Liver (tissue), 9 donors: Measurements from ENCODE around the gene TRIM59. TPM values are rescaled to one million over a fixed set of nuclear protein-coding genes. Genes with fewer than 3 reads are reported as not detected.

Experiments
- DNase-seq: peaks from one replicate; pipeline ENCODE4 v3.0.0-alpha.2; 2017; ENCODE audit warnings: low spot score
- H3K27ac ChIP-seq, 2 donors: one replicate each; pipeline ENCODE4 v1.7.0; 2013; ENCODE audit warnings: inconsistent platforms in 2 of 2, low read length in 2 of 2, control low read depth in 1 of 2, low read depth in 1 of 2, mild to moderate bottlenecking in 1 of 2
- H3K27me3 ChIP-seq, 4 donors: one replicate each; pipeline versions ENCODE4 v1.6.1 to v1.7.0; 2013; ENCODE audit warnings: low read length in 3 of 4, inconsistent platforms in 1 of 4, mild to moderate bottlenecking in 1 of 4, moderate library complexity in 1 of 4; ENCODE audit not compliant: control insufficient read depth in 4 of 4, insufficient read depth in 4 of 4
- H3K36me3 ChIP-seq, 4 donors: one replicate each; pipeline versions ENCODE4 v1.6.1 to v1.7.0; 2013; ENCODE audit warnings: low read length in 3 of 4, mild to moderate bottlenecking in 3 of 4, low read depth in 1 of 4, moderate library complexity in 1 of 4; ENCODE audit not compliant: control insufficient read depth in 4 of 4, insufficient read depth in 3 of 4
- H3K4me1 ChIP-seq, 4 donors: one replicate each; pipeline versions ENCODE4 v1.6.1 to v1.7.0; 2013; ENCODE audit warnings: low read length in 3 of 4, mild to moderate bottlenecking in 3 of 4, moderate library complexity in 1 of 4; ENCODE audit not compliant: control insufficient read depth in 4 of 4, insufficient read depth in 4 of 4
- H3K4me3 ChIP-seq, 3 donors: one replicate each; pipeline versions ENCODE4 v1.6.1 to v1.7.0; 2013; ENCODE audit warnings: low read length in 3 of 3, control low read depth in 1 of 3, low read depth in 1 of 3, mild to moderate bottlenecking in 1 of 3
- H3K9ac ChIP-seq, 2 donors: one replicate each; pipeline ENCODE4 v1.7.0; 2013; ENCODE audit warnings: low read length in 2 of 2, mild to moderate bottlenecking in 2 of 2, moderate library complexity in 2 of 2, control low read depth in 1 of 2, low read depth in 1 of 2
- H3K9me3 ChIP-seq, 4 donors: one replicate each; pipeline versions ENCODE4 v1.6.1 to v1.7.0; 2013; ENCODE audit warnings: low read length in 3 of 4; ENCODE audit not compliant: control insufficient read depth in 4 of 4
- EGR1 ChIP-seq, 2 donors: IDR thresholded peaks; 2 replicates each; pipeline ENCODE4 v1.6.1; 2016 to 2018; ENCODE audit warnings: antibody characterized with exemption in 2 of 2, low read depth in 2 of 2
- FOXA1 ChIP-seq: IDR thresholded peaks from 2 replicates; pipeline ENCODE4 v1.6.1; 2016; ENCODE audit warnings: antibody characterized with exemption
- FOXA2 ChIP-seq: IDR thresholded peaks from 2 replicates; pipeline ENCODE4 v1.6.1; 2016; ENCODE audit warnings: antibody characterized with exemption
- GABPA ChIP-seq, 2 donors: IDR thresholded peaks in 1 of 2; conservative IDR thresholded peaks in 1 of 2; 2 replicates each; pipeline ENCODE4 v1.6.1; 2016; ENCODE audit warnings: antibody characterized with exemption in 2 of 2, mild to moderate bottlenecking in 1 of 2, moderate library complexity in 1 of 2
- HNF4A ChIP-seq, 2 donors: conservative IDR thresholded peaks; 2 replicates each; pipeline ENCODE4 v1.6.1; 2016; ENCODE audit warnings: antibody characterized with exemption in 2 of 2, mild to moderate bottlenecking in 2 of 2
- HNF4G ChIP-seq: IDR thresholded peaks from 2 replicates; pipeline ENCODE4 v1.6.1; 2016; ENCODE audit warnings: antibody characterized with exemption
- JUND ChIP-seq, 2 donors: IDR thresholded peaks; 2 replicates each; pipeline ENCODE4 v1.6.1; 2016; ENCODE audit warnings: antibody characterized with exemption in 2 of 2
- NR2F2 ChIP-seq: IDR thresholded peaks from 2 replicates; pipeline ENCODE4 v1.6.1; 2016; ENCODE audit warnings: antibody characterized with exemption
- RAD21 ChIP-seq, 2 donors: IDR thresholded peaks; 2 replicates each; pipeline ENCODE4 v1.6.1; 2016; ENCODE audit warnings: antibody characterized with exemption in 2 of 2, mild to moderate bottlenecking in 2 of 2
- RXRA ChIP-seq, 2 donors: IDR thresholded peaks; 2 replicates each; pipeline ENCODE4 v1.6.1; 2017 to 2018; ENCODE audit warnings: antibody characterized with exemption in 2 of 2, mild to moderate bottlenecking in 1 of 2
- SP1 ChIP-seq: IDR thresholded peaks from 2 replicates; pipeline ENCODE4 v1.6.1; 2018; ENCODE audit warnings: antibody characterized with exemption, mild to moderate bottlenecking
- TAF1 ChIP-seq: conservative IDR thresholded peaks from 2 replicates; pipeline ENCODE4 v1.6.1; 2016; ENCODE audit warnings: antibody characterized with exemption, mild to moderate bottlenecking
- YY1 ChIP-seq: IDR thresholded peaks from 2 replicates; pipeline ENCODE4 v1.6.1; 2016; ENCODE audit warnings: antibody characterized with exemption, mild to moderate bottlenecking
- WGBS: extraction: QIAGEN DNeasy Blood & Tissue Kit; methylation state at CpG from one replicate; pipeline ENCODE4 v1.1.7; 2013; 5-methylcytosine and 5-hydroxymethylcytosine counted together
- polyA plus RNA-seq, 2 donors: library from polyadenylated mRNA; stranded (reverse) in 1 of 2; unstranded in 1 of 2; fragments of 200-250 nt in 1 of 2; fragments of >200 nt in 1 of 2; fragmentation: Nextera tagmentation in 1 of 2; extraction: Ambion mirVana in 1 of 2; gene quantifications; one replicate each; pipeline versions ENCODE4 v1.2.1 to v1.2.3, GENCODE V29; 2013 to 2015
- total RNA-seq, 2 donors: library from RNA; depleted of rRNA; stranded (reverse); fragments of >200 nt; gene quantifications; one replicate each; pipeline ENCODE4 v1.2.3, GENCODE V29; 2014
- TF ChIP-seq, protein P1 (sequence below): IDR thresholded peaks from 2 replicates; pipeline ENCODE4 v1.6.1; 2016; ENCODE audit warnings: antibody characterized with exemption, mild to moderate bottlenecking
- TF ChIP-seq, protein P2 (sequence below): fragments of 150-350 bp; IDR thresholded peaks from 2 replicates; pipeline ENCODE4 v1.5.1; 2017; ENCODE audit warnings: improper control_type of control experiment, low read depth, low read length; ENCODE audit not compliant: missing input control
- TF ChIP-seq, protein P3 (sequence below): IDR thresholded peaks from 2 replicates; pipeline ENCODE4 v1.6.1; 2016; ENCODE audit warnings: antibody characterized with exemption
- TF ChIP-seq, protein P4 (sequence below): IDR thresholded peaks from 2 replicates; pipeline ENCODE4 v1.6.1; 2016; ENCODE audit warnings: antibody characterized with exemption
- TF ChIP-seq, protein P5 (sequence below): IDR thresholded peaks from 2 replicates; pipeline ENCODE4 v1.6.1; 2016; ENCODE audit warnings: antibody characterized with exemption
- donor health status: healthy.
- donor health status: healthy.
- donor health status: healthy.
- donor health status: healthy.
- donor health status: healthy.

The TRIM59 gene
- total and polyA plus RNA-seq, 4 donors = 0.18 to 33.3 (median 0.87) TPM

DNA sequence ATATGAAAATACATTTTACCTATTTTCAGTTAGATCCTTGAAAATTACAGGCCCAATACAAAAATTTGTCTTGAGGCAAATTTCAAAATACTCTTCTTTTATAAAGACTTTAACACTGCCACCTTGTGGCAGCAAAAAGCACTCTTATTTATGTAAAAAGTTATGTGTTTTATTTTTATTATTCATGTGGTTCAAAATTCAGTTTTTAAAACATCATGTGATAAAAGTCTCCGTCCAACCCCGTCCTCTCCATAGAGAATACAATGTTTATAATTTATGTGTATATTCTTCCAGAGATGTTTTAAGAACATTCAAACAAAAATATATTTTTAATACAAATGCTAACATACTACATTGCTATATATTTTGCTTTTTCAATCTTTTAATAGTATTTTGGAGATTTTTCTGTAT, 36.9 kb upstream of the TRIM59 start:
- H3K9ac ChIP-seq = no peak overlapping the region
- TF ChIP-seq FOXA1 (no peak), SP1 (no peak), RAD21 (IDR thresholded peaks at IDR 0.05) (peak; percentile 47 to 49), GABPA (IDR thresholded peaks at IDR 0.05 in 1 of 2, conservative IDR thresholded peaks at IDR 0.05 in 1 of 2) (no peak), HNF4A (conservative IDR thresholded peaks at IDR 0.05) (no peak), RXRA (IDR thresholded peaks at IDR 0.05) (no peak), FOXA2 (no peak)
- TF ChIP-seq, protein P1, sequence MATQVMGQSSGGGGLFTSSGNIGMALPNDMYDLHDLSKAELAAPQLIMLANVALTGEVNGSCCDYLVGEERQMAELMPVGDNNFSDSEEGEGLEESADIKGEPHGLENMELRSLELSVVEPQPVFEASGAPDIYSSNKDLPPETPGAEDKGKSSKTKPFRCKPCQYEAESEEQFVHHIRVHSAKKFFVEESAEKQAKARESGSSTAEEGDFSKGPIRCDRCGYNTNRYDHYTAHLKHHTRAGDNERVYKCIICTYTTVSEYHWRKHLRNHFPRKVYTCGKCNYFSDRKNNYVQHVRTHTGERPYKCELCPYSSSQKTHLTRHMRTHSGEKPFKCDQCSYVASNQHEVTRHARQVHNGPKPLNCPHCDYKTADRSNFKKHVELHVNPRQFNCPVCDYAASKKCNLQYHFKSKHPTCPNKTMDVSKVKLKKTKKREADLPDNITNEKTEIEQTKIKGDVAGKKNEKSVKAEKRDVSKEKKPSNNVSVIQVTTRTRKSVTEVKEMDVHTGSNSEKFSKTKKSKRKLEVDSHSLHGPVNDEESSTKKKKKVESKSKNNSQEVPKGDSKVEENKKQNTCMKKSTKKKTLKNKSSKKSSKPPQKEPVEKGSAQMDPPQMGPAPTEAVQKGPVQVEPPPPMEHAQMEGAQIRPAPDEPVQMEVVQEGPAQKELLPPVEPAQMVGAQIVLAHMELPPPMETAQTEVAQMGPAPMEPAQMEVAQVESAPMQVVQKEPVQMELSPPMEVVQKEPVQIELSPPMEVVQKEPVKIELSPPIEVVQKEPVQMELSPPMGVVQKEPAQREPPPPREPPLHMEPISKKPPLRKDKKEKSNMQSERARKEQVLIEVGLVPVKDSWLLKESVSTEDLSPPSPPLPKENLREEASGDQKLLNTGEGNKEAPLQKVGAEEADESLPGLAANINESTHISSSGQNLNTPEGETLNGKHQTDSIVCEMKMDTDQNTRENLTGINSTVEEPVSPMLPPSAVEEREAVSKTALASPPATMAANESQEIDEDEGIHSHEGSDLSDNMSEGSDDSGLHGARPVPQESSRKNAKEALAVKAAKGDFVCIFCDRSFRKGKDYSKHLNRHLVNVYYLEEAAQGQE = no peak
- TF ChIP-seq, protein P2, sequence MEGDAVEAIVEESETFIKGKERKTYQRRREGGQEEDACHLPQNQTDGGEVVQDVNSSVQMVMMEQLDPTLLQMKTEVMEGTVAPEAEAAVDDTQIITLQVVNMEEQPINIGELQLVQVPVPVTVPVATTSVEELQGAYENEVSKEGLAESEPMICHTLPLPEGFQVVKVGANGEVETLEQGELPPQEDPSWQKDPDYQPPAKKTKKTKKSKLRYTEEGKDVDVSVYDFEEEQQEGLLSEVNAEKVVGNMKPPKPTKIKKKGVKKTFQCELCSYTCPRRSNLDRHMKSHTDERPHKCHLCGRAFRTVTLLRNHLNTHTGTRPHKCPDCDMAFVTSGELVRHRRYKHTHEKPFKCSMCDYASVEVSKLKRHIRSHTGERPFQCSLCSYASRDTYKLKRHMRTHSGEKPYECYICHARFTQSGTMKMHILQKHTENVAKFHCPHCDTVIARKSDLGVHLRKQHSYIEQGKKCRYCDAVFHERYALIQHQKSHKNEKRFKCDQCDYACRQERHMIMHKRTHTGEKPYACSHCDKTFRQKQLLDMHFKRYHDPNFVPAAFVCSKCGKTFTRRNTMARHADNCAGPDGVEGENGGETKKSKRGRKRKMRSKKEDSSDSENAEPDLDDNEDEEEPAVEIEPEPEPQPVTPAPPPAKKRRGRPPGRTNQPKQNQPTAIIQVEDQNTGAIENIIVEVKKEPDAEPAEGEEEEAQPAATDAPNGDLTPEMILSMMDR = peak; percentile 47
- WGBS = 8% methylated on average over 2 of the region's 2 CpGs
- no peaks in the 10 kb centered on the region for H3K36me3 ChIP-seq
- no peak overlapping the region for H3K27ac ChIP-seq
- peaks cover 0 to 4% (median 1%) of the 10 kb centered on the region in 4 donors for H3K4me1 ChIP-seq
- DNase-seq = no peak
- H3K27me3 ChIP-seq = no peaks in the 10 kb centered on the region
- H3K9me3 ChIP-seq = no peaks in the 10 kb centered on the region
- no peak overlapping the region for H3K4me3 ChIP-seq

DNA sequence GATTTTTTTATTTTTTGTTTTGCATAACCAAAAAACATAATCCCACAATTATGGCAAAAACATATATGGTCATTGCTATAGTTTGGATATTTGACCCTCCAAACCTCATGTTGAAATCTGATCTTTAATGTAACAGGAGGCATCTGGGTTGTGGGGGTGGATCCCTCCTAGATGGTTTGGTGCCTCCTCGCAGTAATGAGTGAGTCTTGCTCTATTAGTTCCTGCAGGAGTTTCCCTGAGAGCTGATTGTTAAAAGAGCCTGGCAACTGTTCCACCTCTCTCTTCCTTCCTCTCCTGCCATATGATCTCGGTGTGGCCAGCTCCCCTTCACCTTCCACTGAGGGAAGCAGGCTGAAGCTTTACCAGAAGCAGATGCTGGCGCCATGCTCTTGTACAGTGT, 33.2 kb upstream of the TRIM59 start:
- Histone ChIP-seq H3K36me3 (no peaks in the 10 kb centered on the region), H3K27me3 (no peaks in the 10 kb centered on the region), H3K9ac (no peak overlapping the region), H3K4me3 (no peak overlapping the region), H3K27ac (no peak overlapping the region), H3K4me1 (peaks cover 0 to 4% (median 1%) of the 10 kb centered on the region in 4 donors), H3K9me3 (no peaks in the 10 kb centered on the region)
- TF ChIP-seq TAF1 (no peak), RAD21 (IDR thresholded peaks at IDR 0.05) (no peak), HNF4A (conservative IDR thresholded peaks at IDR 0.05) (no peak), YY1 (no peak), RXRA (IDR thresholded peaks at IDR 0.05) (no peak), JUND (IDR thresholded peaks at IDR 0.05) (no peak), NR2F2 (no peak), SP1 (no peak), HNF4G (no peak), FOXA1 (no peak), FOXA2 (no peak), GABPA (IDR thresholded peaks at IDR 0.05 in 1 of 2, conservative IDR thresholded peaks at IDR 0.05 in 1 of 2) (no peak), EGR1 (IDR thresholded peaks at IDR 0.05; ENCODE audit: low read depth in 2 of 2) (no peak)
- TF ChIP-seq, protein P3, sequence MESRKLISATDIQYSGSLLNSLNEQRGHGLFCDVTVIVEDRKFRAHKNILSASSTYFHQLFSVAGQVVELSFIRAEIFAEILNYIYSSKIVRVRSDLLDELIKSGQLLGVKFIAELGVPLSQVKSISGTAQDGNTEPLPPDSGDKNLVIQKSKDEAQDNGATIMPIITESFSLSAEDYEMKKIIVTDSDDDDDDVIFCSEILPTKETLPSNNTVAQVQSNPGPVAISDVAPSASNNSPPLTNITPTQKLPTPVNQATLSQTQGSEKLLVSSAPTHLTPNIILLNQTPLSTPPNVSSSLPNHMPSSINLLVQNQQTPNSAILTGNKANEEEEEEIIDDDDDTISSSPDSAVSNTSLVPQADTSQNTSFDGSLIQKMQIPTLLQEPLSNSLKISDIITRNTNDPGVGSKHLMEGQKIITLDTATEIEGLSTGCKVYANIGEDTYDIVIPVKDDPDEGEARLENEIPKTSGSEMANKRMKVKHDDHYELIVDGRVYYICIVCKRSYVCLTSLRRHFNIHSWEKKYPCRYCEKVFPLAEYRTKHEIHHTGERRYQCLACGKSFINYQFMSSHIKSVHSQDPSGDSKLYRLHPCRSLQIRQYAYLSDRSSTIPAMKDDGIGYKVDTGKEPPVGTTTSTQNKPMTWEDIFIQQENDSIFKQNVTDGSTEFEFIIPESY = no peak
- TF ChIP-seq, protein P2 = no peak
- TF ChIP-seq, protein P1 = no peak
- TF ChIP-seq, protein P4, sequence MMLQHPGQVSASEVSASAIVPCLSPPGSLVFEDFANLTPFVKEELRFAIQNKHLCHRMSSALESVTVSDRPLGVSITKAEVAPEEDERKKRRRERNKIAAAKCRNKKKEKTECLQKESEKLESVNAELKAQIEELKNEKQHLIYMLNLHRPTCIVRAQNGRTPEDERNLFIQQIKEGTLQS = no peak
- TF ChIP-seq, protein P5, sequence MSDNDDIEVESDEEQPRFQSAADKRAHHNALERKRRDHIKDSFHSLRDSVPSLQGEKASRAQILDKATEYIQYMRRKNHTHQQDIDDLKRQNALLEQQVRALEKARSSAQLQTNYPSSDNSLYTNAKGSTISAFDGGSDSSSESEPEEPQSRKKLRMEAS = no peak
- WGBS = 90% methylated on average over 3 of the region's 3 CpGs
- DNase-seq = no peak
